ENCODE data around the gene TRPM3.
A peak's percentile ranks its signal among the peaks of the same experiment; 100 is the strongest.
"Not testable (repeated sequence)": the region's sequence is repeated elsewhere in the genome, so short reads cannot be mapped to it uniquely, and the experiment has no call there.

The TRPM3 gene

GRCh38 chr9:70654144-70654543 is 467.3 kb downstream of the TRPM3 start:
- DNase-seq (ENCODE audit: low read depth), result no peak

- not testable (repeated sequence) for DNase-seq (ENCODE audit: low read depth)
Observed at GRCh38 chr9:70644627-70645026, 476.8 kb downstream of the TRPM3 start.

DNA sequence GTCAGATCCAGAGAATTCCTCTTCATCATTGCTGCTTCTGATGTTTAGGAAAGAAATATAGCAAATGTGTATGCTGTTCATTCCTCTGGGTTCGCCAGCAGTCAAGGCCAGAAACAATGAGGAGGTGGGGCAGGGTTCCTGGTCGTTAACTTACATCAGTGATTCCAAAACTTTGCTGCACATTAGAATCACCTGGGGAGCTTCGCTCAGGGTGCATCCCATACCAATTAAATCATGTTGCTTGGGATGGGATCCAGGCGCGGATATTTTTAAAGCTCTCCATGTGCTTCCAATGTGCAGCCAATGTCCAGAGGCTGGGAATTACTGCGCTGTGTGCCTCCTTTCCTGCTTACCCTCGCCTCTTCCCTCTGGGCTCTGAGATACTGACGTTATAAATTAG is 479.1 kb downstream of the TRPM3 start:
- no peak for DNase-seq (ENCODE audit: low read depth)

- DNase-seq (ENCODE audit: low read depth), result no peak
Observed at GRCh38 chr9:70641631-70642030, 479.8 kb downstream of the TRPM3 start.

- DNase-seq (ENCODE audit: low read depth), result no peak
Observed at GRCh38 chr9:70641031-70641430, 480.4 kb downstream of the TRPM3 start.

DNA sequence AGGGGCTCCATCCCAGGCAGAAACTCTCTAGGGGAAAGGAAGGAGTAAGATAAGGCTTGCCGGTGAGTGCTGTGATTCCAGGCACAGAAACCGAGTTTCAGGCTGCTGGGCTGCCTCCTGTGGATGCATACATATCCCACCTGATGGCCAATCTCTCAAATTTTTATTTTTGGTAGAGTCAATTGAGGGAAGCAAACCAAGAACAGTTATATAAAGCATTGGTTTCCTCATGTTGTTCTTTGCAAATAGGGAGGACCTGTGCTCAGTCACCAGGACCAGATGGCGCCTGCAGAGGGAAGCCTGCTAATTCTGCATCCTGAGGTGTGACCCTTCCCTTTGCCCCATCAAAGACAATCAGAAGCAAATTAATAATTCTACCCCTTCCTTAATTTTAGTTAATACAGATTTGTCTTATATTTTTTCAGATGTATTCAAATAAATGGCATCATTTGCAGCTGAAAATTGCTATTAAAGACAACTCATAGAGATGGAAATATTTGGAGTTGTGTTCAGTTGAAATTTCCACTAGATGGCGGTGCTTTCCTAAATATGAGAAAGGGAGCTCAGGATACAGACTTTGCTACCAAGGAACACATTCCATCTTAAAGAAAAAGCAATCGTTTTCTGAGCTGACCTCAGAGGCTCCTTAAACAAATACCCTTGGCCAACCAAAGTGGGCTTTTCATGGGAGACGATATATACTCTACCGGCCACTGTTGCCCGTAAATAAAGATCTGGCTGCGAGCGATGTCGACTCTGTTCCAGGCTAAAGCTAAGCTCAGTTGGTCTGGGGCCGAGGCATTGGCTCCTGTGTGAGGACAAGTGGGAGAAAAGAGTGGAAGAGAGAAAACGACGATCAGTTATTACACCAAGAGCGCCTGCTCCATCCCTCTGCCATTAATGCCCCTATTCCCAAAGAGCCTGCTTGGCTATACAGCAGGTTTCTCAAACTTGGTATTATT is 481.3 kb downstream of the TRPM3 start:
- peak; percentile 69 for DNase-seq (ENCODE audit: low read depth)

DNA sequence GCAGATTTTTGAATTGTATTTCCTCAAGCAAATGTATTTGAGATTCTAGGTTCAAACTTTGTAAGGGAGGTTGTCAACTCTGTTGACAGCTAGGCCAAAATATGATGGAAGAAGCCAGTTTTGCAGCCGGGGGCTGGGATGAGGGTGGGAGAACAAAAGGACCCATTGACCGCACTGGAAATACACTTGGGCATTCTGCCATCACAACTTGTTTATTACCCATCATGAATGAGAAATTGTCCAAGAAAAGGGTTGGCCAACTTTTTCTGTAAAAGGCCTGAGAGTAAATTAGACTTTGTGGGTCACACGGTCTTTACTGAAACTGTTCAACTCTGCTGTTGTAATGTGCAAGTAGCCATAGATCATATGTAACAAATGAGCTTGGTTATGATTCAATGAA is 485.6 kb downstream of the TRPM3 start:
- DNase-seq (ENCODE audit: low read depth), result no peak

- no peak for DNase-seq (ENCODE audit: low read depth)
Observed at GRCh38 chr9:70634696-70635095, 486.7 kb downstream of the TRPM3 start.

DNA sequence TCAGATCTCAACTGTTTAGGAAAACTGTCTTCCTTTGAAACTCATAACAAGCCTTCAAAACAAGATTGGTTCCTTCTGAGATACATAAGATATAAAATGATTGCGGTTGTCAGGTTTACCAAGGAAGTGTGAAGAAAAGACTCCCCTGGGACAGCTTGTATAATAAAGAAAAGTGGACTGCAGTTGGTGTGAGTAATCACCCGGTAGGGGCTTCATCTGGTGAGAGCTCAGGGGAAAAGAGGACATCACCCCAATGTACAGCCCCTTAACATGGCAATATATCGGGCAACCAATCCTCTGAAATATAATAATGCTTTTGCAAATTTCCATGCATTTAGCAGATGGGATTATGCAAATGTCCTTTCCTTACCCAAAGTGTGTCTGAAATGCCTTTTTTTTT is 490.4 kb downstream of the TRPM3 start:
- DNase-seq (ENCODE audit: low read depth), result no peak

GRCh38 chr9:70629080-70629685 is 492.2 kb downstream of the TRPM3 start:
- DNase-seq (ENCODE audit: low read depth), result peak; percentile 45

- no peak for DNase-seq (ENCODE audit: low read depth)
Observed at GRCh38 chr9:70625078-70625477, 496.3 kb downstream of the TRPM3 start.

- no peak for DNase-seq (ENCODE audit: low read depth)
Observed at GRCh38 chr9:70618784-70619183, 502.6 kb downstream of the TRPM3 start.

DNA sequence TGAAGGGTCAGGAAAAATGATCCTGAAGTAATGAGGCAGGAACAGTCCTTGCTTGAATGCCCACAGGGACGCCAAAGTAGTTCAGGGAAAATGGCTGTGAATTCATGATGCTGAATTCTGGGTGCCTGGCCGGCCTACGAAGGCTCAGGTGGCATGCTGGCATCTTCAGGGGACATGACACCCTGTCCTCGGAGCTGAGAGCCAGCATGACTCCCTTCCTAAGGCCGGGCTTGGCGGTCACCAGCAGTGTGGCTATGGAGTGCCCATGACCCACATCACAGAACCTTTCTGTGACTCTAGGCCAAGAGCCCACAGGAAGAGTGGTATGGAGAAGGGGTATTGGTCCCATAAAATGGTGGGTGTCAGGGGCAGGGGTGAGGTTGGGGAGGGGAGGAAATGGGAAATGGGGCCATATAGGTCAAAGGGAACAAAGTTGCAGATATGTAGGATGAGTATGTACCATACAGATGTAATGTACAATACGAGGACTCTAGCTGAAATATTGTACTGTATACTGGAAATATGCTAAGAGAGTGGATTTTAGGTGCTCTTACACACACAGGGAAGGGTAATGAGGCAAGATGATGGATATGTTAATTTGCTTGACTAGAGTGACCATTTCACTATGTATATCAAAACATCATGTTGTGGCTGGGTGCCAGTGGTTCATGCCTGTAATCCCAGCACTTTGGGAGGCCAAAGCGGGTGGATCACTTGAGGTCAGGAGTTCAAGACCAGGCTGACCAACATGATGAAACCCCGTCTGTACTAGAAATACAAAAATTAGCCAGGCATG is 504.2 kb downstream of the TRPM3 start:
- no peak for DNase-seq (ENCODE audit: low read depth)

- DNase-seq (ENCODE audit: low read depth), result no peak
Observed at GRCh38 chr9:70616228-70616990, 505.0 kb downstream of the TRPM3 start.

- no peak for DNase-seq (ENCODE audit: low read depth)
Observed at GRCh38 chr9:70615464-70616138, 505.8 kb downstream of the TRPM3 start.

DNA sequence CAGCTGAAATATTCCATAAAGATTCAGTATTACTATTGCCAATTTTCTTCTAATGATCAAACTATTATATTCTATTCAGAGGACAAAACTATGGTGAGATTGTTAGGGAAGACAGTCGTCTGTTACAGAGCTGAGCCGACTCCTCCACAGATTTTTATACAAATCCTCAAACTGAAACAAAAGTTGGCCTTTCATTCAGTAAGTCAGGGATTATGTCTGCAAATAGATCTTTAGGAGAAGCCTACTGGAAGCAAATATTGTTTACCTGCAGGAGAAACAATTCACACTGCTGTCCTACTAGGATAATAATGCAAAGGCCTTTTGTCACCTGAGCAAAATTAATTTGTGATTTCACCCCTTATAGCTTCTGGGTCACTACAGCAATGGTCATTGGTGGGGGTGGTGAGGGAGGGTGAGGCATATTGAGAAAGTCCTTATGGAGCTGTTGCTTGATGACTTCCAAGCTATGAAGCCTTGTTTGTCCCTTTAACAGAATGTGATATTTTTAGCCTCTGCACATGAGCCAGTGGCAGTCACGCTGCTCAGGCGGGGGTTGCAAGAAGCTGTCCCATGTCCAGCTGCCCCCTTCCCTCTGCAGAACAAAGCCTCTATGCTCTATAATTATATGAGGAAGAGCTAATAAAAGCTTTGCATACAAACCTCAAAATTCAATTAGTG is 506.5 kb downstream of the TRPM3 start:
- DNase-seq (ENCODE audit: low read depth), result no peak

DNA sequence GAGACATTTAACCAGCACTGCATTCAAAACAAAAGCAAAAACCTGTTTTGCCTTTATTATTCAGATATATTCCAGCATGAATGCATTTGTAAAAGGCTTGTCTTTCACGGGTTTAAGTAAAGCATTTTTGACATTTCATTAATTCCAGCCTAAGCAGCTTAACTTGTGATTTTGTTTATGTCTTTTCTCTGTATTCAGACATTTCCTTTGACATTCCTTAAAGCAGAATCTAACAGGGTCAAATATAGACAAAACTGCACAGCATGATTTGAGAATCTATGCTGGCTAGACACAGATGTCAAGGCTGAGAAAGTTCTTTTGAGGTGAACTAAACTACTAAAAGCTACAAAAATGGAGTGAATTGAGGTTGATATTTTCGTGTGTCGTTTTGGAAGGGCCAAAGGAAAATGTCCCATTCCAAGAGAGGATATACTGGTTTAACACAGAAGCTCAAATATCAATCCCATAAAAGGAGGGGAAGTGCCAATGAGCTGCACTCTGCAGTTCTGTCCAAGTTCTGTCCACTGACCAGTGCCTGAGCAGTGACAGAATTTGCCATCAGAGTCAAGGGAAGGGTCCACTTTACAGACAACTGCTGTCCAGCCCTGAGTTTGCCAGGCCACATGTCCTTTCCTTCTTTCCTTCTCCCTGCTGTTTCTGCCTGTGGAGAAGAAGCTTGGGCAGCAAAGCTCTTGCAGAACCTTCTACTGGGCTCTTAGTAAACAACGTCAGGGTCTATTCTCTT is 508.2 kb downstream of the TRPM3 start:
- no peak for DNase-seq (ENCODE audit: low read depth)

DNA sequence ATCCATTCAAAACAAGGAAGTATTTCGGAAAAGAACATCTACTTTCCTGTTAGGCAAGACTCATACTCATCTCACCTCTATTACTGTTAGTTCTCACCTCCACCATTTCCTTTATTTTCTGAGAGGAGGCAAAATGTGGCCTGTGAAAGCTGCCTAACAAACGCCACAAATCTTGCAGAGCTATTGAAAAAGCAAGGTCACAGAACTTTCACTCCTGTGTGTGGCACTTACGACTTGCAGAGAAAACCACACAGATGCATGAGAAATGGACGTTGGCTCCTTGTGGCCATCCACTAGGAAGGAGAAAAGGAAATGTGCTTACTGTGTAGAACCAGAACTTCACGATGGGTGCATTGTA is 511.2 kb downstream of the TRPM3 start:
- DNase-seq (ENCODE audit: low read depth), result no peak

DNA sequence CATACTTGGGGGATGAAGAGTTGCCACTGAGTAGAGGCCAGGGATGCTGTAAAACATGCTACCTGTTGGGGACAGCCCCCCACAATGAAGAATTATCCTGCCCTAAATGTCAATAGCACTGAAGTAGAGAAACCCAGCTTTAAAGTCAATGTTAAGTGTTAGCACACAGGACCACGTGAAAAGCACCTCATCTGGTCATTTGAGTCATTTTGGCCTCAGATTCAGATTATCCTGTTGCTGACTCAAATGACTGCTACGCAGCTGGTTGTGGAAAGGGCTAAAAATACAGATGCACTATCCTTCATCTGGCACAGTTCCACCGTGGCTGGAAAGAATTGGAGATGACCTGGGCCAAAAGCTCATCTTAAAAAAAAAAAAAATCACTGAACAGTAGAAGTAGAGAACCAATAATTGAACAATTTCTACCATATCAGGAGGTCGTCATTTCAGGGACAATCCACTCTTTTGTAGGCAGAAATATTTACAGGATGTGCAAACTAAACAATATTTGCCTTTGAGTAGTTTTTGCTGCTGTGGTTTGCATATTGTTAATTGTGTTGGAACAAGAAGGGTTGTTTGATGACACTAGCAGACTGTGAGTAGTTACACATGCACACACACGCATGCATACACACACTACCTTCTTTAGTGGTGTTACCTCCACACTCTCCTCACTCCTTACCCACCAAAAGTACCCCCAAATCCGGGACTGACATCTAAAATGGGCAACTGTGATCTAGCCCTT is 511.7 kb downstream of the TRPM3 start:
- DNase-seq (ENCODE audit: low read depth), result peak; percentile 89

Measured in ELR (cell line).